GM23338 (cell line): ENCODE measurements around the gene MYCN. TPM values are rescaled to one million over a fixed set of nuclear protein-coding genes. Genes with fewer than 3 reads are reported as not detected.

Experiments used
- ATAC-seq: fragments of 200-7000 bp; cut with Tn5 transposase; 3 replicates; pipeline ENCODE4 v1.9.1; 2020
- DNase-seq: peaks from one replicate; pipeline ENCODE4 v3.0.0-alpha.2; 2015; ENCODE audit warnings: low spot score
- H2AFZ ChIP-seq: fragments of 200-600 bp; sonication (generic); 2 replicates; pipeline ENCODE4 v1.8.0; 2016; ENCODE audit warnings: antibody characterized with exemption, mild to moderate bottlenecking, moderate library complexity
- H3F3A ChIP-seq: fragments of 200-600 bp; sonication (generic); replicated peaks from 2 replicates; pipeline ENCODE4 v1.8.0; 2017; ENCODE audit warnings: antibody characterized with exemption, mixed run types, low read depth
- H3K27ac ChIP-seq: fragments of 200-600 bp; sonication (generic); 2 replicates; pipeline ENCODE4 v1.6.1; 2016; ENCODE audit warnings: low read depth
- H3K27me3 ChIP-seq: fragments of 200-600 bp; sonication (generic); 2 replicates; pipeline ENCODE4 v1.8.0; 2016; ENCODE audit warnings: mild to moderate bottlenecking, mixed run types, moderate library complexity; ENCODE audit not compliant: insufficient read depth
- H3K36me3 ChIP-seq: fragments of 200-600 bp; sonication (generic); 2 replicates; pipeline ENCODE4 v1.8.0; 2016; ENCODE audit warnings: mild to moderate bottlenecking; ENCODE audit not compliant: insufficient read depth
- H3K4me1 ChIP-seq: fragments of 200-600 bp; sonication (generic); 2 replicates; pipeline ENCODE4 v1.8.0; 2016; ENCODE audit warnings: mild to moderate bottlenecking, moderate library complexity; ENCODE audit not compliant: insufficient read depth
- H3K4me2 ChIP-seq: fragments of 200-600 bp; sonication (generic); 2 replicates; pipeline ENCODE4 v1.7.1; 2017; ENCODE audit warnings: mixed run types
- H3K4me3 ChIP-seq: fragments of 200-600 bp; sonication (generic); 2 replicates; pipeline ENCODE4 v1.6.1; 2016; ENCODE audit warnings: mixed run types
- H3K79me2 ChIP-seq: fragments of 200-600 bp; sonication (generic); replicated peaks from 2 replicates; pipeline ENCODE4 v1.8.0; 2017; ENCODE audit warnings: mild to moderate bottlenecking; ENCODE audit not compliant: insufficient read depth
- H3K9me2 ChIP-seq: fragments of 200-600 bp; sonication (generic); 2 replicates; pipeline ENCODE4 v1.8.0; 2017; ENCODE audit not compliant: insufficient read depth
- H4K20me1 ChIP-seq: fragments of 200-600 bp; sonication (generic); replicated peaks from 2 replicates; pipeline ENCODE4 v1.8.0; 2017; ENCODE audit warnings: mild to moderate bottlenecking; ENCODE audit not compliant: insufficient read depth
- H3K27ac Mint-ChIP-seq: 2 replicates; pipeline ENCODE4 v1.8.0; 2020; ENCODE audit warnings: inconsistent platforms, mild to moderate bottlenecking, moderate library complexity, mixed read lengths
- H3K27me3 Mint-ChIP-seq: 3 replicates; pipeline ENCODE4 v1.8.0; 2022; ENCODE audit warnings: low read depth, mild to moderate bottlenecking, moderate library complexity, mixed read lengths, inconsistent platforms; ENCODE audit not compliant: insufficient read depth, poor library complexity
- H3K36me3 Mint-ChIP-seq: 3 replicates; pipeline ENCODE4 v1.8.0; 2021; ENCODE audit warnings: low read depth, mild to moderate bottlenecking, inconsistent platforms, moderate library complexity, mixed read lengths
- H3K4me1 Mint-ChIP-seq: 3 replicates; pipeline ENCODE4 v1.8.0; 2020; ENCODE audit warnings: mild to moderate bottlenecking, inconsistent platforms, mixed read lengths
- H3K4me3 Mint-ChIP-seq: 3 replicates; pipeline ENCODE4 v1.8.0; 2021; ENCODE audit warnings: moderate library complexity, mild to moderate bottlenecking, inconsistent platforms, mixed read lengths
- H3K9me3 Mint-ChIP-seq: 3 replicates; pipeline ENCODE4 v1.8.0; 2020; ENCODE audit warnings: moderate library complexity, mild to moderate bottlenecking, inconsistent platforms, mixed read lengths
- CREB1 ChIP-seq: fragments of 250-450 bp; sonication (Bioruptor Pico); IDR thresholded peaks from 2 replicates; pipeline ENCODE4 v1.5.0; 2020; ENCODE audit warnings: low read depth, mild to moderate bottlenecking, moderate library complexity
- ETS1 ChIP-seq: IDR thresholded peaks from 2 replicates; pipeline ENCODE4 v1.6.1; 2016; ENCODE audit warnings: antibody characterized with exemption
- EZH2 ChIP-seq: fragments of 200-600 bp; sonication (generic); IDR thresholded peaks from one replicate; pipeline ENCODE4 v1.8.0; 2017; ENCODE audit warnings: antibody characterized with exemption, mild to moderate bottlenecking, low read depth; ENCODE audit not compliant: unreplicated experiment
- JUNB ChIP-seq: IDR thresholded peaks from one replicate; pipeline ENCODE4 v1.6.1; 2016; ENCODE audit warnings: antibody characterized with exemption; ENCODE audit not compliant: unreplicated experiment
- POLR2AphosphoS5 ChIP-seq: IDR thresholded peaks from 2 replicates; pipeline ENCODE4 v1.6.1; 2016; ENCODE audit warnings: antibody characterized with exemption, low read depth
- STAT1 ChIP-seq: IDR thresholded peaks from one replicate; pipeline ENCODE4 v1.6.1; 2016; ENCODE audit warnings: antibody characterized with exemption; ENCODE audit not compliant: unreplicated experiment
- polyA plus RNA-seq: library from polyadenylated mRNA; unstranded; fragments of >200 nt; fragmentation: Nextera tagmentation; extraction: Ambion mirVana; gene quantifications from 2 replicates; pipeline ENCODE4 v1.2.1, GENCODE V29; 2016
- total RNA-seq: library from RNA; depleted of rRNA; stranded (reverse); fragments of >200 nt; shearing (Covaris generic); gene quantifications from 2 replicates; pipeline ENCODE4 v1.2.3, GENCODE V29; 2014
- TF ChIP-seq, protein P1 (sequence below): fragments of 250-450 bp; sonication (Bioruptor Pico); IDR thresholded peaks from 2 replicates; pipeline ENCODE4 v1.5.0; 2020; ENCODE audit warnings: mild to moderate bottlenecking, moderate library complexity

MYCN gene
- total and polyA plus RNA-seq, 2 experiments from 2014 or later = 50.8 to 145 TPM

DNA sequence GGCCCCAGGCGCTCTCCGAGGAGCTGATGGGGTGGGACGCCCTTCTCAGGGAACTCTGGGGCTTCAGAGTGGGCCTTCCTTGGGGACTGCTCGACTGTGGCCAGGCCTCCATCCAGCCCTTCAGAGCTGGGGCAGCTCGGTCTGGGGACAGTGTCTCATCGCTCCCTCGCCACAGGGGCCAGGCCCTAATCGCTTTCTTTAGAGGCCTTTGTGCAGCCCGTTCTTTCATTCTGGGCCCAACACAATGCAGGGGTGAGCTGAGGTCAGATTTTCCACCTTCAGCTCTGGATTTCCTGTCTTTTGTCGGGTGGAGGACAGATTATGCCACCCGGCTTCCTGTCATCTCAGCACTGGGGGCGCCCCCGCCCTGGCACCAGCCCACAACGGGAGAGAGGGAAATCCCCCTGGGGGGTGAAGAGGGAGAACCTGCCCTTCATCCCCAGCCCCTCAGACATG lies 25.2 kb downstream of the MYCN start (continued):
- TF ChIP-seq JUNB (no peak), POLR2AphosphoS5 (no peak), ETS1 (no peak), EZH2 (no peak)

GRCh38 chr2:15967415-15968279 lies 27.3 kb downstream of the MYCN start:
- H3K9me3 Mint-ChIP-seq = peaks cover 7% of the 10 kb centered on the region; the same call in 2 of the 3 replicates
- Histone ChIP-seq H3F3A (0 out of 2 replicates have a peak, but pooled peaks cover 4% of the 10 kb centered on the region), H3K4me2 (no peak overlapping the region), H3K4me1 (peaks cover 18% of the 10 kb centered on the region), H3K4me3 (no peak overlapping the region), H3K36me3 (no peaks in the 10 kb centered on the region; the same call in 1 of the 2 replicates), H3K79me2 (no peaks in the 10 kb centered on the region), H4K20me1 (no peaks in the 10 kb centered on the region), H3K27me3 (no peaks in the 10 kb centered on the region), H3K9me2 (no peaks in the 10 kb centered on the region), H3K27ac (no peak overlapping the region), H2AFZ (no peak overlapping the region)
- H3K27ac Mint-ChIP-seq = no peak overlapping the region
- TF ChIP-seq EZH2 (no peak), STAT1 (no peak), JUNB (no peak), POLR2AphosphoS5 (no peak), CREB1 (CRISPR knock-in tag) (no peak)
- TF ChIP-seq, protein P1, sequence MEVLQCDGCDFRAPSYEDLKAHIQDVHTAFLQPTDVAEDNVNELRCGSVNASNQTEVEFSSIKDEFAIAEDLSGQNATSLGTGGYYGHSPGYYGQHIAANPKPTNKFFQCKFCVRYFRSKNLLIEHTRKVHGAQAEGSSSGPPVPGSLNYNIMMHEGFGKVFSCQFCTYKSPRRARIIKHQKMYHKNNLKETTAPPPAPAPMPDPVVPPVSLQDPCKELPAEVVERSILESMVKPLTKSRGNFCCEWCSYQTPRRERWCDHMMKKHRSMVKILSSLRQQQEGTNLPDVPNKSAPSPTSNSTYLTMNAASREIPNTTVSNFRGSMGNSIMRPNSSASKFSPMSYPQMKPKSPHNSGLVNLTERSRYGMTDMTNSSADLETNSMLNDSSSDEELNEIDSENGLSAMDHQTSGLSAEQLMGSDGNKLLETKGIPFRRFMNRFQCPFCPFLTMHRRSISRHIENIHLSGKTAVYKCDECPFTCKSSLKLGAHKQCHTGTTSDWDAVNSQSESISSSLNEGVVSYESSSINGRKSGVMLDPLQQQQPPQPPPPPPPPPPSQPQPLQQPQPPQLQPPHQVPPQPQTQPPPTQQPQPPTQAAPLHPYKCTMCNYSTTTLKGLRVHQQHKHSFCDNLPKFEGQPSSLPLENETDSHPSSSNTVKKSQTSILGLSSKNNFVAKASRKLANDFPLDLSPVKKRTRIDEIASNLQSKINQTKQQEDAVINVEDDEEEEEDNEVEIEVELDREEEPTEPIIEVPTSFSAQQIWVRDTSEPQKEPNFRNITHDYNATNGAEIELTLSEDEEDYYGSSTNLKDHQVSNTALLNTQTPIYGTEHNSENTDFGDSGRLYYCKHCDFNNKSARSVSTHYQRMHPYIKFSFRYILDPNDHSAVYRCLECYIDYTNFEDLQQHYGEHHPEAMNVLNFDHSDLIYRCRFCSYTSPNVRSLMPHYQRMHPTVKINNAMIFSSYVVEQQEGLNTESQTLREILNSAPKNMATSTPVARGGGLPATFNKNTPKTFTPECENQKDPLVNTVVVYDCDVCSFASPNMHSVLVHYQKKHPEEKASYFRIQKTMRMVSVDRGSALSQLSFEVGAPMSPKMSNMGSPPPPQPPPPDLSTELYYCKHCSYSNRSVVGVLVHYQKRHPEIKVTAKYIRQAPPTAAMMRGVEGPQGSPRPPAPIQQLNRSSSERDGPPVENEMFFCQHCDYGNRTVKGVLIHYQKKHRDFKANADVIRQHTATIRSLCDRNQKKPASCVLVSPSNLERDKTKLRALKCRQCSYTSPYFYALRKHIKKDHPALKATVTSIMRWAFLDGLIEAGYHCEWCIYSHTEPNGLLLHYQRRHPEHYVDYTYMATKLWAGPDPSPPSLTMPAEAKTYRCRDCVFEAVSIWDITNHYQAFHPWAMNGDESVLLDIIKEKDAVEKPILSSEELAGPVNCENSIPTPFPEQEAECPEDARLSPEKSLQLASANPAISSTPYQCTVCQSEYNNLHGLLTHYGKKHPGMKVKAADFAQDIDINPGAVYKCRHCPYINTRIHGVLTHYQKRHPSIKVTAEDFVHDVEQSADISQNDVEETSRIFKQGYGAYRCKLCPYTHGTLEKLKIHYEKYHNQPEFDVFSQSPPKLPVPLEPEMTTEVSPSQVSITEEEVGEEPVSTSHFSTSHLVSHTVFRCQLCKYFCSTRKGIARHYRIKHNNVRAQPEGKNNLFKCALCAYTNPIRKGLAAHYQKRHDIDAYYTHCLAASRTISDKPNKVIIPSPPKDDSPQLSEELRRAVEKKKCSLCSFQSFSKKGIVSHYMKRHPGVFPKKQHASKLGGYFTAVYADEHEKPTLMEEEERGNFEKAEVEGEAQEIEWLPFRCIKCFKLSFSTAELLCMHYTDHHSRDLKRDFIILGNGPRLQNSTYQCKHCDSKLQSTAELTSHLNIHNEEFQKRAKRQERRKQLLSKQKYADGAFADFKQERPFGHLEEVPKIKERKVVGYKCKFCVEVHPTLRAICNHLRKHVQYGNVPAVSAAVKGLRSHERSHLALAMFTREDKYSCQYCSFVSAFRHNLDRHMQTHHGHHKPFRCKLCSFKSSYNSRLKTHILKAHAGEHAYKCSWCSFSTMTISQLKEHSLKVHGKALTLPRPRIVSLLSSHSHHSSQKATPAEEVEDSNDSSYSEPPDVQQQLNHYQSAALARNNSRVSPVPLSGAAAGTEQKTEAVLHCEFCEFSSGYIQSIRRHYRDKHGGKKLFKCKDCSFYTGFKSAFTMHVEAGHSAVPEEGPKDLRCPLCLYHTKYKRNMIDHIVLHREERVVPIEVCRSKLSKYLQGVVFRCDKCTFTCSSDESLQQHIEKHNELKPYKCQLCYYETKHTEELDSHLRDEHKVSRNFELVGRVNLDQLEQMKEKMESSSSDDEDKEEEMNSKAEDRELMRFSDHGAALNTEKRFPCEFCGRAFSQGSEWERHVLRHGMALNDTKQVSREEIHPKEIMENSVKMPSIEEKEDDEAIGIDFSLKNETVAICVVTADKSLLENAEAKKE (CRISPR knock-in tag) = no peak
- peaks cover 3% of the 10 kb centered on the region; the same call in 2 of the 3 replicates for H3K36me3 Mint-ChIP-seq
- no peak for ATAC-seq
- DNase-seq = no peak
- H3K27me3 Mint-ChIP-seq = peaks cover 9% of the 10 kb centered on the region
- H3K4me1 Mint-ChIP-seq = peaks cover 30% of the 10 kb centered on the region
- H3K4me3 Mint-ChIP-seq = no peak overlapping the region
